Mammary epithelial cell (primary cell): ENCODE measurements around the gene LSM3.

Experiments
- EZH2 ChIP-seq: IDR thresholded peaks from 2 replicates; pipeline ENCODE4 v1.6.1; 2012; ENCODE audit warnings: low read length, inconsistent platforms, borderline replicate concordance
- TF ChIP-seq, protein P1 (sequence below), 2 donors: IDR thresholded peaks in 1 of 2; conservative IDR thresholded peaks in 1 of 2; 2 replicates each; pipeline ENCODE4 v1.5.1; 2011 to 2012; ENCODE audit warnings: inconsistent platforms in 2 of 2, low read length in 2 of 2, mild to moderate bottlenecking in 2 of 2, control low read depth in 1 of 2, low read depth in 1 of 2; ENCODE audit not compliant: insufficient read depth in 1 of 2; ENCODE audit errors: extremely low read depth in 1 of 2

DNA sequence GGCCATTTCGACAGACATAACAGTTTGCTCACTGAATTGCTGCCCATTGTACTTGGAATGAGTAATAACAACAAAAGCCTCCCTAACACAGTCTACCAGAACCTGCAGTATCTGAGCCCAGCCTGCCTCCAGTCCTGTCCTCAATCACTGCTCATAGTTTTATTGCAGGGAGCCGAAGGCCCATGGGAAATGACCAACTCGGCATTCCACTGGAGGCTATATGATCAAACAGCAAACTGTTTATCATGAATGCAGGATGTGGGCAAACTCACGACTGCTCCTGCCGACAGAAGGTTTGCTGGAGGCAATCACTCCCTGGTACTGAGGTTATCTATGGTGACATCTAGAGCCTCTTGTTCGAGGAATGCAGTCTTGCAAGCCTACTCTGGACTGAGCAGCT lies 46.3 kb downstream of the LSM3 start:
- no peak for TF ChIP-seq EZH2
- TF ChIP-seq, protein P1, sequence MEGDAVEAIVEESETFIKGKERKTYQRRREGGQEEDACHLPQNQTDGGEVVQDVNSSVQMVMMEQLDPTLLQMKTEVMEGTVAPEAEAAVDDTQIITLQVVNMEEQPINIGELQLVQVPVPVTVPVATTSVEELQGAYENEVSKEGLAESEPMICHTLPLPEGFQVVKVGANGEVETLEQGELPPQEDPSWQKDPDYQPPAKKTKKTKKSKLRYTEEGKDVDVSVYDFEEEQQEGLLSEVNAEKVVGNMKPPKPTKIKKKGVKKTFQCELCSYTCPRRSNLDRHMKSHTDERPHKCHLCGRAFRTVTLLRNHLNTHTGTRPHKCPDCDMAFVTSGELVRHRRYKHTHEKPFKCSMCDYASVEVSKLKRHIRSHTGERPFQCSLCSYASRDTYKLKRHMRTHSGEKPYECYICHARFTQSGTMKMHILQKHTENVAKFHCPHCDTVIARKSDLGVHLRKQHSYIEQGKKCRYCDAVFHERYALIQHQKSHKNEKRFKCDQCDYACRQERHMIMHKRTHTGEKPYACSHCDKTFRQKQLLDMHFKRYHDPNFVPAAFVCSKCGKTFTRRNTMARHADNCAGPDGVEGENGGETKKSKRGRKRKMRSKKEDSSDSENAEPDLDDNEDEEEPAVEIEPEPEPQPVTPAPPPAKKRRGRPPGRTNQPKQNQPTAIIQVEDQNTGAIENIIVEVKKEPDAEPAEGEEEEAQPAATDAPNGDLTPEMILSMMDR (conservative IDR thresholded peaks at IDR 0.05 in 1 of 2, IDR thresholded peaks at IDR 0.05 in 1 of 2; ENCODE audit: extremely low read depth in 1 of 2, insufficient read depth in 1 of 2, low read depth in 1 of 2, low read length in 2 of 2): no peak
